K562 (cell line): ENCODE data around the gene APCDD1. TPM values are rescaled to one million over a fixed set of nuclear protein-coding genes. Genes with fewer than 3 reads are reported as not detected.

ENCODE experiments used
- ATAC-seq: fragments of 200-7000 bp; cut with Tn5 transposase; 3 replicates; pipeline ENCODE4 v1.9.1; 2020; ENCODE audit warnings: moderate library complexity
- BruUV-seq: library from RNA; stranded (reverse); fragments of 400-500 nt; replicated peaks from 2 replicates; lab custom pipeline; 2021; lab: Mats Ljungman, UMichigan
- CTCF ChIA-PET: fragments of 300-600 bp; formaldehyde crosslinking; extraction: SDS; loops from one replicate; lab custom pipeline; 2021; ENCODE audit warnings: low intra/inter-chr PET ratio; lab: Yijun Ruan, JAX
- POLR2A ChIA-PET: fragments of 300-600, 350-650 bp; sonication (Branson Sonifier 250); formaldehyde crosslinking; extraction: SDS; loops from one replicate; lab custom pipeline; 2021; ENCODE audit warnings: antibody characterized with exemption, inconsistent platforms; lab: Yijun Ruan, JAX
- DNase-seq, 4 experiments: peaks; one replicate each; pipeline versions ENCODE4 v3.0.0 to v3.0.0-alpha.2; 2011 to 2018; ENCODE audit warnings: low spot score in 3 of 4, mixed read lengths in 3 of 4; ENCODE audit errors: extremely low read depth in 1 of 4
- FAIRE-seq: peaks from 2 replicates; lab custom pipeline; 2011; peaks lifted over from hg19 to GRCh38; lab: Jason Lieb, UNC
- H2AFZ ChIP-seq: 2 replicates; pipeline ENCODE4 v1.6.0; 2011; ENCODE audit warnings: low read depth, low read length, control low read depth, inconsistent platforms
- H3K27ac ChIP-seq: fragments of 200-600 bp; 3 replicates; pipeline ENCODE4 v1.8.0; 2011; ENCODE audit warnings: low read depth, mild to moderate bottlenecking, control low read depth, inconsistent platforms, low read length, moderate library complexity, mixed read lengths; ENCODE audit errors: extremely low read depth
- H3K27me3 ChIP-seq, 2 experiments: fragments of 300-600 bp in 1 of 2; 2 replicates in 1 of 2; 3 replicates in 1 of 2; pipeline versions ENCODE4 v1.6.0 to v1.8.0; 2011; ENCODE audit warnings: inconsistent platforms in 2 of 2, low read length in 2 of 2, mild to moderate bottlenecking in 1 of 2, mixed read lengths in 1 of 2, moderate library complexity in 1 of 2; ENCODE audit not compliant: control insufficient read depth in 2 of 2, insufficient read depth in 2 of 2
- H3K36me3 ChIP-seq: fragments of 300-600 bp; 3 replicates; pipeline ENCODE4 v1.8.0; 2011; ENCODE audit warnings: mild to moderate bottlenecking, low read length, inconsistent platforms; ENCODE audit not compliant: control insufficient read depth, insufficient read depth
- H3K4me1 ChIP-seq, 2 experiments: fragments of 200-600 bp in 1 of 2; replicated peaks in 1 of 2; 2 replicates in 1 of 2; 3 replicates in 1 of 2; pipeline versions ENCODE4 v1.5.1 to v1.8.0; 2011; ENCODE audit warnings: inconsistent platforms in 2 of 2, low read length in 2 of 2, mild to moderate bottlenecking in 1 of 2, mixed read lengths in 1 of 2, moderate library complexity in 1 of 2; ENCODE audit not compliant: control insufficient read depth in 2 of 2, insufficient read depth in 2 of 2
- H3K4me2 ChIP-seq: 2 replicates; pipeline ENCODE4 v1.6.1; 2011; ENCODE audit warnings: low read length, control low read depth, inconsistent platforms, mixed read lengths; ENCODE audit not compliant: insufficient read depth
- H3K4me3 ChIP-seq: fragments of 200-600 bp; sonication (generic), shearing (Covaris generic); 2 replicates; pipeline ENCODE4 v1.5.1; 2016; ENCODE audit warnings: control low read depth, inconsistent platforms
- H3K79me2 ChIP-seq: fragments of 200-600 bp; 3 replicates; pipeline ENCODE4 v1.8.0; 2011; ENCODE audit warnings: low read length, inconsistent platforms; ENCODE audit not compliant: control insufficient read depth, insufficient read depth
- H3K9ac ChIP-seq, 2 experiments: 2 replicates each; pipeline versions ENCODE4 v1.6.0 to v1.6.1; 2011; ENCODE audit warnings: low read depth in 2 of 2, low read length in 2 of 2, control low read depth in 1 of 2, inconsistent platforms in 1 of 2, mild to moderate bottlenecking in 1 of 2, mixed read lengths in 1 of 2; ENCODE audit not compliant: insufficient read depth in 1 of 2
- H3K9me1 ChIP-seq: one replicate; pipeline ENCODE4 v1.6.0; 2011; ENCODE audit warnings: inconsistent platforms, mild to moderate bottlenecking, low read length, moderate library complexity; ENCODE audit not compliant: control insufficient read depth, insufficient read depth
- H3K9me3 ChIP-seq: replicated peaks from 2 replicates; pipeline ENCODE4 v1.5.1; 2011; ENCODE audit warnings: low read depth, low read length, inconsistent platforms; ENCODE audit not compliant: control insufficient read depth, insufficient read depth
- H4K20me1 ChIP-seq: replicated peaks from 2 replicates; pipeline ENCODE4 v1.6.1; 2011; ENCODE audit warnings: low read length, inconsistent platforms, mixed read lengths; ENCODE audit not compliant: control insufficient read depth, insufficient read depth
- E2F8 ChIP-seq: fragments of 450-650 bp; IDR thresholded peaks from 2 replicates; pipeline ENCODE4 v1.7.1; 2018; ENCODE audit warnings: mild to moderate bottlenecking, low read depth; ENCODE audit not compliant: partially characterized antibody
- MBD2 ChIP-seq: sonication (generic); IDR thresholded peaks from 2 replicates; pipeline ENCODE4 v1.6.1; 2016; ENCODE audit warnings: low read depth, borderline replicate concordance
- RBM14 ChIP-seq: fragments of 200-400 bp; formaldehyde crosslinking; IDR thresholded peaks from 2 replicates; pipeline ENCODE4 v1.6.1; 2018; ENCODE audit warnings: low read depth, mild to moderate bottlenecking, low read length, moderate library complexity, borderline replicate concordance; ENCODE audit not compliant: insufficient read depth
- REST ChIP-seq, 2 experiments: fragments of 450-650 bp; formaldehyde crosslinking in 1 of 2; IDR thresholded peaks; 2 replicates each; pipeline versions ENCODE4 v1.4.0 to v1.6.1; 2014 to 2020; ENCODE audit warnings: mild to moderate bottlenecking in 2 of 2, borderline replicate concordance in 1 of 2, low read depth in 1 of 2
- TCFL5 ChIP-seq: fragments of 250-450 bp; sonication (Bioruptor Pico); conservative IDR thresholded peaks from 2 replicates; pipeline ENCODE4 v1.6.1; 2021; ENCODE audit warnings: mild to moderate bottlenecking, moderate library complexity, matching md5 sums
- ZNF277 ChIP-seq: fragments of 250-450 bp; sonication (Bioruptor Pico); IDR thresholded peaks from 2 replicates; pipeline ENCODE4 v1.8.0; 2022; ENCODE audit warnings: inconsistent platforms, mild to moderate bottlenecking, moderate library complexity, borderline replicate concordance
- ZNF512 ChIP-seq: IDR thresholded peaks from 2 replicates; pipeline ENCODE4 v1.6.1; 2016; ENCODE audit warnings: missing genetic modification characterization, missing compliant biosample characterization
- WGBS: fragments of 100-300 bp; shearing (Covaris generic); methylation state at CpG from one replicate; pipeline ENCODE4 v1.1.6; 2016; ENCODE audit warnings: low coverage, mixed read lengths; ENCODE audit not compliant: insufficient coverage; ENCODE audit errors: missing lambda C conversion rate; 5-methylcytosine and 5-hydroxymethylcytosine counted together
- in situ Hi-C: fragments of 300-500 bp; cut with MboI; formaldehyde crosslinking; loops from 4 replicates; pipeline ENCODE4 v1.15.0; 2018; ENCODE audit warnings: inconsistent platforms, mixed read lengths
- intact Hi-C: fragments of 100-400 bp; cut with micrococcal nuclease; formaldehyde crosslinking; loops from 2 replicates; pipeline ENCODE4 v1.14.2; 2022
- polyA plus RNA-seq, 8 experiments: library from polyadenylated mRNA; depleted of rRNA in 4 of 8; stranded (reverse) in 5 of 8; unstranded in 3 of 8; fragments of >200 nt; fragmentation: Nextera tagmentation in 2 of 8; fragmentation: Illumina TruSeq in 1 of 8; extraction: Ambion mirVana in 2 of 8; extraction: Trizol in 1 of 8; gene quantifications; 2 replicates each; pipeline versions ENCODE4 v1.2.1 to v1.2.3, GENCODE V29; 2011 to 2014; ENCODE audit warnings: inconsistent platforms in 1 of 8, missing spikeins in 1 of 8
- total RNA-seq, 7 experiments: library from RNA; depleted of rRNA in 6 of 7; stranded (reverse); fragments of >200 nt in 6 of 7; fragmentation: Illumina TruSeq in 2 of 7; extraction: Trizol in 2 of 7; gene quantifications; 2 replicates each; pipeline versions ENCODE4 v1.2.1 to v1.2.3, GENCODE V29; 2011 to 2021; ENCODE audit warnings: low replicate concordance in 1 of 7

Gene APCDD1
- total and polyA plus RNA-seq, 9 of the 15 experiments (the other 6 are each of a cell fraction or from before 2014, with no cell fraction given): 0.07 TPM; not detected in 8

GRCh38 chr18:10537765-10538164 is 83.3 kb downstream of the APCDD1 start:
- 67% methylated on average over 2 of the region's 2 CpGs for WGBS
- H3K36me3 ChIP-seq: peaks cover 77% of the 10 kb centered on the region
- in situ Hi-C loops (no loop called here), intact Hi-C loops (no loop called here)
- FAIRE-seq (no peak), ATAC-seq (no peak), DNase-seq (no peak)
- no peaks in the 10 kb centered on the region for H4K20me1 ChIP-seq
- CTCF ChIA-PET: no interaction called here
- H3K9me1 ChIP-seq: no peaks in the 10 kb centered on the region
- BruUV-seq: no TSS peak
- no peak overlapping the region for H3K4me2 ChIP-seq
- H3K9me3 ChIP-seq: no peaks in the 10 kb centered on the region
- no peak overlapping the region for H3K4me3 ChIP-seq
- H3K9ac ChIP-seq: no peak overlapping the region
- H3K79me2 ChIP-seq: peaks cover 25% of the 10 kb centered on the region
- no peak overlapping the region for H2AFZ ChIP-seq
- POLR2A ChIA-PET: no interaction called here
- no peak overlapping the region for H3K27ac ChIP-seq
- H3K4me1 ChIP-seq: no peaks in the 10 kb centered on the region
- H3K27me3 ChIP-seq: no peaks in the 10 kb centered on the region
- TF ChIP-seq TCFL5 (CRISPR knock-in tag) (no peak), ZNF512 (tag) (no peak), MBD2 (no peak), E2F8 (no peak), RBM14 (no peak), ZNF277 (CRISPR knock-in tag) (no peak), REST (IDR thresholded peaks at IDR 0.05; ENCODE audit: borderline replicate concordance) (no peak), REST (CRISPR knock-in tag; IDR thresholded peaks at IDR 0.05; ENCODE audit: low read depth) (no peak)
